VCaP (cell line): Measurements from ENCODE around the gene MELTF.
"Not testable (repeated sequence)": the region's sequence is repeated elsewhere in the genome, so short reads cannot be mapped to it uniquely, and the experiment has no call there.

ENCODE experiments used
- H3K27ac ChIP-seq: fragments of 450-650 bp; 2 replicates; pipeline ENCODE4 v1.5.1; 2017
- TF ChIP-seq, protein P1 (sequence below): fragments of 450-650 bp; conservative IDR thresholded peaks from 2 replicates; pipeline ENCODE4 v1.5.1; 2017; ENCODE audit warnings: mild to moderate bottlenecking, moderate library complexity

MELTF gene

DNA sequence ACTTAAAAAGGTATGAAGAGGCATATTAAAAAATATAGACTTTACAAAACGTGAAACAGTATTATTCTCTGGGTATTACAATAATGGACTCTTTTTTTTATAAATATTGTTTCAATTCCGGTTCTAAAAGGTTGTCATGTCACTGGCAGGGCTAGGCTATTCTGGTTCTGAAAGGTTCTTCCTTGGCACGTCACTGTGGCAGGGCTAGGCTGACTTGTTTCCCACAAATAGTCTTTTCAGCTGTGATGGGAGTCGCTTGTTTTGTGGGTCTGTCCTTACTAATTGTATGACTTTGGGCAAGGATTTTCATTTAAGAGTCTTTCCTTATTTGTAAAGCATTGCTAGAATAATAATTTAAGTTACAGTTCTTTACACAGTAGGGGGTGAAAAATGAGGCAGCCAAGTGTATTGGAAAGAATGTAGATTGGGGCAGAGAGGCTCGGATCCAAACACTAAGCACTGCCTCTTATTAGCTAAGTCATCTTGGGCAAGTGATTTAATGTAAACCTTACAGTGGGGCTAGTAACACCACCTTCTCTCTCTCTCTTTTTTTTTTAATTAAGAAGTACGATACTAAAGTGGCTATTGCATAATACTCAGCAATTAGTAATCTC lies 12.4 kb upstream of the MELTF start:
- TF ChIP-seq, protein P1, sequence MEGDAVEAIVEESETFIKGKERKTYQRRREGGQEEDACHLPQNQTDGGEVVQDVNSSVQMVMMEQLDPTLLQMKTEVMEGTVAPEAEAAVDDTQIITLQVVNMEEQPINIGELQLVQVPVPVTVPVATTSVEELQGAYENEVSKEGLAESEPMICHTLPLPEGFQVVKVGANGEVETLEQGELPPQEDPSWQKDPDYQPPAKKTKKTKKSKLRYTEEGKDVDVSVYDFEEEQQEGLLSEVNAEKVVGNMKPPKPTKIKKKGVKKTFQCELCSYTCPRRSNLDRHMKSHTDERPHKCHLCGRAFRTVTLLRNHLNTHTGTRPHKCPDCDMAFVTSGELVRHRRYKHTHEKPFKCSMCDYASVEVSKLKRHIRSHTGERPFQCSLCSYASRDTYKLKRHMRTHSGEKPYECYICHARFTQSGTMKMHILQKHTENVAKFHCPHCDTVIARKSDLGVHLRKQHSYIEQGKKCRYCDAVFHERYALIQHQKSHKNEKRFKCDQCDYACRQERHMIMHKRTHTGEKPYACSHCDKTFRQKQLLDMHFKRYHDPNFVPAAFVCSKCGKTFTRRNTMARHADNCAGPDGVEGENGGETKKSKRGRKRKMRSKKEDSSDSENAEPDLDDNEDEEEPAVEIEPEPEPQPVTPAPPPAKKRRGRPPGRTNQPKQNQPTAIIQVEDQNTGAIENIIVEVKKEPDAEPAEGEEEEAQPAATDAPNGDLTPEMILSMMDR, result no peak
- H3K27ac ChIP-seq, result no peak overlapping the region

DNA sequence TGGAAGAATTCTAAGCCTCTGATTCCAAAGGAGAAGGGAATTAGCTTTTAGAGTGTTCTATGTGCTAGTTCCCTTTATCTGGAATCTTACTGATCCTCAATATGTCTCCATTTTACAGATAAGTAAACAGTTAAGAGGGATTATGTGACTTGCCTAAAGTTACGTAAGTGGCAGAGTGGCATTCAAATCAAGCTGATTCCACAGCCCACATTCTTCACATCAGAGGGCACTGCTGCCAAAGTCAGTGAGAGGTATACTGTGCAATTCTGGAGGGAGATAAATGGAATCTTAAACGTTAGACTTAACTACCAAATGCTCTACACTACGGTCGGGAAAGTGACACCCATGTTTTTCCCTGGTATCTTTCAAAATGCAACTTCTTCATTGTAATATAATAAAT lies 11.0 kb upstream of the MELTF start:
- TF ChIP-seq, protein P1, result no peak
- H3K27ac ChIP-seq, result no peak overlapping the region

DNA sequence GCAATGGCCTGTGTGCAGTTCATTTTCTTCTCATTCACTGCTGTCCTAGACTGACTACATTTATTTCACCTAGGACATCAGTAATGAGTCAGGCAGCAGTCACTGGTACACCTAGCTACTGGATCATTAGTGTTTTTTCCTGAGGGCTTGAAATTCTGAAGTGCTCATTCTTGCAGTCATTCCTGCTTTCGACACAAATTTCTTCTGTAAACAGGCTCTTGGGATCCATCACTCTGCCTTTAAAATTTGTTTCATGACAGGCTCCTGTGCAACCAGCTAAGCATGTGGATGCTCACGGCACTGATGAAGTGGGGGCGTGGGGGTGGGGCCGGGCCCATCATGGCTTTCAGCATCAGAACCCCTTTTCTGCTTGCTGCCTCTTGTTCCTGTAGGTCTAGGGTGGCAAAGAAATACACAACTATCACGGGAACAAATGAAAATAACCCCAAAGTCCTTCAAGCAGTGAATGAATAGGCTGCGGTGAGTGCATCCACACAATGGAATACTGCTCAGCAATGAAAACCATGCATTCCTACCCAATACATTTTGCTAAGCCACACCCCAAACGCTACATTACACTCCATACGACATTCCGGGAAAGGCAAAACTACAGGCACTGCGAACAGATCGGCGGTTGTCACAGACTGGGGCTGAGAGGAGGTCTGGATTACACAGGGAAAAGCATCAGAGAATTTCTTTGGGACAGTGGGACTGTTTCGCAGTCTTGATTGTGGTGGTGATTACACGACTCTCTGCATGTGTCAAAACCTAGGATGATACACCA lies 9.3 kb upstream of the MELTF start:
- H3K27ac ChIP-seq, result no peak overlapping the region
- TF ChIP-seq, protein P1, result no peak

DNA sequence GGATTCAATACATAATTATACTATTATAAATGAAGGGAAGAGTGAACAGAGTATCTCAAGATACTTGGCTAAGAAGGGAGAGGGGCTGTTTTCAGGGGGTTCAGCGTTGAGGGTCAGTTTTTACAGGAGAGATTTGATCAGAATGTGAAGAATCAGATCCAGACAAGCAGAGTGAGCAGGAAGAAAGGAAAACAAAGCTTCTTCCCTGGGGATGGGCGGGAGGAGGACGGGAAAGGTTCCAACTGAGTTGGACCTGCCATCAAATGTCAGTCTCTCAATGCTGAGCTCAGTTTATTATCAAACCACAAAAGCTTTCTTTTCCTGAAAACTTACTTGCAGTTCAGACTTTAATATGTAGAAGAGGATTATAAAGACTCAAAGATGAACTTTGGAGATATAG lies 6.0 kb upstream of the MELTF start:
- TF ChIP-seq, protein P1, result no peak
- no peak overlapping the region for H3K27ac ChIP-seq

DNA sequence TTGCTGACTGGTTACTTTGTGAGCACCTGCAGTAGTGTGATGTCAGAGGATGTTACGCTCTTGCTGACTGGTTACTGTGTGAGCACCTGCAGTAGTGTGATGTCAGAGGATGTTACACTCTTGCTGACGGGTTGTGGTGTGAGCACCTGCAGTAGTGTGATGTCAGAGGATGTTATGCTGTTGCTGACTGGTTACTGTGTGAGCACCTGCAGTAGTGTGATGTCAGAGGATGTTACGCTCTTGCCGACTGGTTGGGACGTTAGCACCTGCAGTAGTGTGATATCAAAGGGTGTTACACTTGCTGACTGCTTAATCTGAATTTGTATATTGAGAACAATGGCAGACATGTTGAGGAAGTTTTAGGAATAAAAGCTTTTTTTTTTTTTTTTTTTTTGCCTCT lies 5.2 kb upstream of the MELTF start:
- not testable (repeated sequence) for H3K27ac ChIP-seq

DNA sequence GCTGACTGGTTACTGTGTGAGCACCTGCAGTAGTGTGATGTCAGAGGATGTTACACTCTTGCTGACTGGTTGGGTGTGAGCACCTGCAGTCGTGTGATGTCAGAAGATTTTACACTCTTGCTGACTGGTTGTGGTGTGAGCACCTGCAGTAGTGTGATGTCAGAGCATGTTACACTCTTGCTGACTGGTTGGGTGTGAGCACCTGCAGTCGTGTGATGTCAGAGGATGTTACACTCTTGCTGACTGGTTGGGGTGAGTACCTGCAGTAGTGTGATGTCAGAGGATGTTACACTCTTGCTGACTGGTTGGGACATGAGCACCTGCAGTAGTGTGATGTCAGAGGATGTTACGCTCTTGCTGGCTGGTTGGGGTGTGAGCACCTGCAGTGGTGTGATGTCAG lies 4.1 kb upstream of the MELTF start:
- not testable (repeated sequence) for H3K27ac ChIP-seq

DNA sequence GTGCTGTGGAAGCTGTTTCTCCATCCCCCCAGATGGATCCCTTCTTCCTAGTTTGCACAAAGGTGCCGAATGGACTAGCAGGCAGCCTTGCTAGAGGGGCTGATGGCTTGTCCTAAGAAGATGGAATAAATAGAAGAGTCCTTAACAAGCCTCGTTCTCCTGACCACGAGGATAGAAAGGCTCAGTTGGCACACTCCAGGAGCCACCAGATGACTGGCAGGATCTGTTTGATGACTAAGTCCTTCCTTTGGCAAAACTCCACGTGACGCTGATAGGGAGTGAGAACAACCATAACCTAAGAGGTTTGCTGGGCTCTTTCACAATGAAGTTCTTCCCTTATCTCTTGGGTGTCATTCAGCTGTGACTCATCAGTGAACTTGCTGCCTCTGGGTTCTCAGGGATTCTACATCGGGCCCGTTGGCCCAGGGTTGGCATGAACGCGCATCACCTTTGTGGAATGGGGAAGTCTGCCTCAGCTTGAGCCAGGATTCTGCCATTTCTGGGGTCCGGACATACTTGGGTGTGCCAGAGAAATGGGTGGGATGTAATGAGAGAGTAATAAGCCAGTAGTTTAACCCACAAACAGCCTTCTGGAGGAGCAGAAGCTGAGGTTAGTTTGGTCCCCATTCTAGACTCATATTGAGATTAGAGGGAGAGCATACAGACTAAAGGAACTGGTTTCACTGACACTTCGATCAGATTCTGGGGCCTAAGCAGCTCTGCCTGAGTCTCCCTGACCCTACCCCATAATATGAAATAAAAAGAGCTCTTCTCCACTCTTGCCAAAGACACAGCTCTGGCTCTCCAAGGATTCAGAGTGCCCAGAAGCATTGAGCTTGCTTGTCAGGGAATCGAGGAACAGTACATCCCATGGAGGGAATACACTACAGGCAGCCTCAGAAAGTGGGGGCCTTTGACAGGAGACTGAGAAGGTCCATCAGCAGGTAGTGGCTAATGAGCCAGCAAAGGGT lies 2.0 kb upstream of the MELTF start:
- TF ChIP-seq, protein P1, result no peak
- H3K27ac ChIP-seq, result no peak overlapping the region
